Natural killer cell (primary cell): ENCODE data around the gene ERVFRD-1. TPM values are rescaled to one million over a fixed set of nuclear protein-coding genes. Genes with fewer than 3 reads are reported as not detected.

Source experiments
- ATAC-seq, 3 donors: fragments of 150-1000 bp in 2 of 3; fragments of 200-7000 bp in 1 of 3; cut with Tn5 transposase; 1 replicate in 1 of 3; 2 replicates in 2 of 3; pipeline ENCODE4 v1.10.0; 2021; ENCODE audit warnings: mild to moderate bottlenecking in 2 of 3, moderate library complexity in 2 of 3
- DNase-seq, 2 donors: peaks; one replicate each; pipeline versions ENCODE4 v3.0.0 to v3.0.0-alpha.2; 2013 to 2021; ENCODE audit warnings: mixed read lengths in 1 of 2
- H3K27ac ChIP-seq: one replicate; pipeline ENCODE4 v1.5.1; 2013; ENCODE audit warnings: mild to moderate bottlenecking, low read length
- H3K27me3 ChIP-seq: one replicate; pipeline ENCODE4 v1.6.1; 2013; ENCODE audit warnings: low read length; ENCODE audit not compliant: control insufficient read depth, insufficient read depth
- H3K36me3 ChIP-seq: one replicate; pipeline ENCODE4 v1.6.1; 2013; ENCODE audit warnings: low read length; ENCODE audit not compliant: control insufficient read depth, insufficient read depth
- H3K4me1 ChIP-seq: one replicate; pipeline ENCODE4 v1.6.1; 2013; ENCODE audit warnings: low read length; ENCODE audit not compliant: control insufficient read depth, insufficient read depth
- H3K4me3 ChIP-seq: one replicate; pipeline ENCODE4 v1.5.1; 2013; ENCODE audit warnings: low read length
- H3K9me3 ChIP-seq: one replicate; pipeline ENCODE4 v1.6.1; 2013; ENCODE audit warnings: low read length; ENCODE audit not compliant: control insufficient read depth, insufficient read depth
- H3K27ac Mint-ChIP-seq, 2 donors: one replicate each; pipeline ENCODE4 v1.8.0; 2022; ENCODE audit warnings: mild to moderate bottlenecking in 2 of 2, mixed read lengths in 2 of 2, moderate library complexity in 1 of 2
- H3K27me3 Mint-ChIP-seq, 2 donors: one replicate each; pipeline ENCODE4 v1.8.0; 2022; ENCODE audit warnings: low read depth in 2 of 2, mixed read lengths in 2 of 2
- H3K36me3 Mint-ChIP-seq: one replicate; pipeline ENCODE4 v1.8.0; 2022; ENCODE audit warnings: mixed read lengths
- H3K4me1 Mint-ChIP-seq, 2 donors: one replicate each; pipeline ENCODE4 v1.8.0; 2022; ENCODE audit warnings: mixed read lengths in 2 of 2
- H3K4me3 Mint-ChIP-seq: one replicate; pipeline ENCODE4 v1.8.0; 2022; ENCODE audit warnings: mild to moderate bottlenecking, moderate library complexity, mixed read lengths
- H3K9me3 Mint-ChIP-seq, 2 donors: one replicate each; pipeline ENCODE4 v1.8.0; 2022; ENCODE audit warnings: mixed read lengths in 2 of 2
- whole genome bisulfite sequencing: methylation state at CpG from one replicate; pipeline ENCODE4 v1.1.7; 2013; ENCODE audit warnings: missing lambda C conversion rate; ENCODE audit not compliant: insufficient coverage; 5-methylcytosine and 5-hydroxymethylcytosine counted together
- intact Hi-C: fragments of 100-400 bp; cut with micrococcal nuclease; formaldehyde crosslinking; loops from one replicate; pipeline ENCODE4 v1.14.2; 2022
- total RNA-seq, 4 donors: library from RNA; stranded (reverse); fragments of 120-200 nt in 1 of 4; gene quantifications; one replicate each; pipeline versions ENCODE4 v1.2.3 to v1.2.4, GENCODE V29; 2013 to 2022
- TF ChIP-seq, protein P1 (sequence below): fragments of 200-600 bp; IDR thresholded peaks from one replicate; pipeline ENCODE4 v1.8.0; 2022; ENCODE audit warnings: antibody characterized with exemption

ERVFRD-1 gene
- total RNA-seq, 3 donors from 2014 or later (not counting 1 experiment from before 2014, with no cell fraction given) = not detected

DNA sequence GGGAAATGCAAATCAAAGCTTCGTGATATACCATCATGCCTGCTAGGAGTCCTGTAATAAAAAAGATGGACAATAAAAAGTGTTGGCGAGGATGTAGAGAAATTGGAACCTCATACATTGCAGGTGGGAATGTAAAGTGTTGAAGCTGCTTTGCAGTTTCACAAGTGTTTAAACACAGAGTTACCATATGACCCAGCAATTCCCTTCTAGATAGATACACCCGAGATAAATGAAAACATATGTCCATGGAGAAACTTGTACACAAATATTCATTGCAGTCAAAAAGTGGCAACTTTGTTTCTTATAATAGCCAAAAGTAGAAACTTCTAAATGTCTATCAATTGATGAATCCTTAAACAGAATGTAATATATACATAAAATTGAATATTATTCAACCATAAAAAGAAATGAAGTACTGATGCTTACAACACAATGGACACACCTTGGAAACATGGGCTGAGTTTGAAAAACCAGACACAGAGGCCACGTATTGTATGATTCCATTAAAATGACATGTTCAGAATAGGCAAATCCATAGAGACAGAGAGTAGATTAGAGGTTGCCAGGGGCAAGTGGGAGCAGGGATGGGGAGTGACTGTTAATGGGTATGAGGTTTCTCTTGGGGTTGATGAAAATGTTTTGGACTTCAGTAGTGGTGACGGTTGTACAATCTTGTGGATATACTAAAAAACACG is 20.8 kb upstream of the ERVFRD-1 start:
- Histone ChIP-seq H3K4me3 (no peak overlapping the region), H3K4me1 (no peaks in the 10 kb centered on the region), H3K36me3 (peaks cover 12% of the 10 kb centered on the region), H3K27me3 (no peaks in the 10 kb centered on the region), H3K9me3 (no peaks in the 10 kb centered on the region), H3K27ac (no peak overlapping the region)
- no peaks in the 10 kb centered on the region for H3K27me3 Mint-ChIP-seq
- H3K4me1 Mint-ChIP-seq = peaks cover 22 to 25% of the 10 kb centered on the region in 2 donors
- H3K9me3 Mint-ChIP-seq = no peaks in the 10 kb centered on the region
- no peak overlapping the region for H3K27ac Mint-ChIP-seq
- WGBS = 93% methylated on average over 5 of the region's 6 CpGs
- H3K4me3 Mint-ChIP-seq = no peak overlapping the region
- intact Hi-C loops = no loop called here
- DNase-seq (no peak), ATAC-seq (no peak)
- TF ChIP-seq, protein P1, sequence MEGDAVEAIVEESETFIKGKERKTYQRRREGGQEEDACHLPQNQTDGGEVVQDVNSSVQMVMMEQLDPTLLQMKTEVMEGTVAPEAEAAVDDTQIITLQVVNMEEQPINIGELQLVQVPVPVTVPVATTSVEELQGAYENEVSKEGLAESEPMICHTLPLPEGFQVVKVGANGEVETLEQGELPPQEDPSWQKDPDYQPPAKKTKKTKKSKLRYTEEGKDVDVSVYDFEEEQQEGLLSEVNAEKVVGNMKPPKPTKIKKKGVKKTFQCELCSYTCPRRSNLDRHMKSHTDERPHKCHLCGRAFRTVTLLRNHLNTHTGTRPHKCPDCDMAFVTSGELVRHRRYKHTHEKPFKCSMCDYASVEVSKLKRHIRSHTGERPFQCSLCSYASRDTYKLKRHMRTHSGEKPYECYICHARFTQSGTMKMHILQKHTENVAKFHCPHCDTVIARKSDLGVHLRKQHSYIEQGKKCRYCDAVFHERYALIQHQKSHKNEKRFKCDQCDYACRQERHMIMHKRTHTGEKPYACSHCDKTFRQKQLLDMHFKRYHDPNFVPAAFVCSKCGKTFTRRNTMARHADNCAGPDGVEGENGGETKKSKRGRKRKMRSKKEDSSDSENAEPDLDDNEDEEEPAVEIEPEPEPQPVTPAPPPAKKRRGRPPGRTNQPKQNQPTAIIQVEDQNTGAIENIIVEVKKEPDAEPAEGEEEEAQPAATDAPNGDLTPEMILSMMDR = no peak
- H3K36me3 Mint-ChIP-seq = peaks cover 5% of the 10 kb centered on the region

DNA sequence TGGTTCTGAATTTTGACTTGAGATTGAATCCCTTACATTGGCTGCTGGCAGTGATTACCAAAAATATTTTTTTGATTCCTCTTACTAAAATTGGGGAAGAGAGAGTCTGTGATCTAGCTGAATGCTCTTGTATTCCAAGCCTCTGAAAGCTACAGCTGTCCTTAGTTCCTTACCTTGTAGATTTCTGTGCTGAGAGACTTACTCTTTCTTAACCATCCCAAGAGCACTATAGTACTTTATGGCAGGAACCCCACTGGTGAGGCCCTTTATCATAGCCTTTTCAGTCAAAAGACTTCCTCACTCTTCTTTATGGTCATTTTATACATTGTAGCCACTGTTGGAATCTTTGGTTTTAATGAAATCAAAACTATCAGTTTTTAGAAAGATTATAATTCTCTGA is 19.1 kb upstream of the ERVFRD-1 start:
- H3K27ac ChIP-seq = no peak overlapping the region
- Mint-ChIP-seq H3K27ac (no peak overlapping the region), H3K9me3 (no peaks in the 10 kb centered on the region), H3K4me1 (peaks cover 29% of the 10 kb centered on the region in 2 donors), H3K36me3 (peaks cover 5% of the 10 kb centered on the region), H3K4me3 (no peak overlapping the region), H3K27me3 (no peaks in the 10 kb centered on the region)
- TF ChIP-seq, protein P1 = no peak
- no peak overlapping the region for H3K4me3 ChIP-seq
- no peaks in the 10 kb centered on the region for H3K4me1 ChIP-seq
- DNase-seq = no peak
- no peaks in the 10 kb centered on the region for H3K9me3 ChIP-seq
- ATAC-seq = no peak
- peaks cover 12% of the 10 kb centered on the region for H3K36me3 ChIP-seq
- H3K27me3 ChIP-seq = no peaks in the 10 kb centered on the region
- intact Hi-C loops = no loop called here

DNA sequence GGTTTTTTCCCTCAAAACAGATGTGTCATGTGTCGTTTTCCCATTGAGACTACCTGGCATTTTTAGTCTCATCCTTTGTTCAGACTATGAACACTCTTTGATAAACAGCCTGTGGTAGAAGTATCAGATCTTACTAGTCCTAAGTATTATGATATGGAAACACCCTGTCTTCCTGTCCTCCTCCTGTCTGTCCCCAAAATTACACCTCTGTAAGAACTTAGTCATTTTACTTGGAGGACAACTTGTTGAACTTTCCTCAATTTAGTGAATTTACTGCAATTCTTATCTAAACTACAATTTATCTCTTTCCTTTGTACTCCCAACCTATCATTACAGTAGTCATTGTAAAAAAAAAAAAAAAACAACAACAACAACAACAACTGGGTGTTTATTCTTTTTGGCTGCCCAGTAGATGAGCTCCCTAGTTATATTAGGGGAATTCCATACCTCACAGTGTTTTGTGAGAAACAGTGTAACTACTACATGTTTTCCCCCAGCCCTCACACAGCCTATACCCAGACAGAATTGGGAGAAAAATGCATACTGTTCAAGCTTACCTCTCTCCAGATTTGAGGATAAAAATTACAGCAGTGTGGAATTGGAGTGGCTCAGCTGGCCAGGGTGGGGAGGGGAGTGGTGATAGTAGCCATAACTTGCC is 18.5 kb upstream of the ERVFRD-1 start:
- Mint-ChIP-seq H3K4me3 (no peak overlapping the region), H3K4me1 (peaks cover 29% of the 10 kb centered on the region in 2 donors), H3K27ac (no peak overlapping the region), H3K9me3 (no peaks in the 10 kb centered on the region), H3K36me3 (peaks cover 3% of the 10 kb centered on the region), H3K27me3 (no peaks in the 10 kb centered on the region)
- DNase-seq (no peak), ATAC-seq (peak in 1 of 3 donors; percentile 36)
- Histone ChIP-seq H3K27me3 (no peaks in the 10 kb centered on the region), H3K9me3 (no peaks in the 10 kb centered on the region), H3K36me3 (peaks cover 7% of the 10 kb centered on the region), H3K4me3 (no peak overlapping the region), H3K27ac (no peak overlapping the region), H3K4me1 (no peaks in the 10 kb centered on the region)
- TF ChIP-seq, protein P1 = no peak
- intact Hi-C loops = no loop called here
- WGBS = 86% methylated on average over 1 of the region's 1 CpG
